Neutrophil (primary cell): ENCODE results near the gene WWC1.

Experiments used
- H3K27ac ChIP-seq: fragments of 200-600 bp; sonication (generic); 2 replicates; pipeline ENCODE4 v1.5.1; 2016; ENCODE audit warnings: mild to moderate bottlenecking, moderate library complexity
- H3K27me3 ChIP-seq: fragments of 200-600 bp; sonication (generic); 2 replicates; pipeline ENCODE4 v1.6.0; 2016; ENCODE audit warnings: mild to moderate bottlenecking
- H3K36me3 ChIP-seq: fragments of 200-600 bp; sonication (generic); 2 replicates; pipeline ENCODE4 v1.5.1; 2017
- H3K4me1 ChIP-seq, 2 experiments: fragments of 200-600 bp in 1 of 2; sonication (generic) in 1 of 2; 1 replicate in 1 of 2; 2 replicates in 1 of 2; pipeline versions ENCODE4 v1.5.1 to v1.6.1; 2013 to 2016; ENCODE audit warnings: low read depth in 1 of 2, low read length in 1 of 2, mild to moderate bottlenecking in 1 of 2, moderate library complexity in 1 of 2; ENCODE audit not compliant: control insufficient read depth in 1 of 2, insufficient read depth in 1 of 2
- H3K4me3 ChIP-seq, 2 experiments: fragments of 200-600 bp in 1 of 2; sonication (generic) in 1 of 2; 1 replicate in 1 of 2; 2 replicates in 1 of 2; pipeline ENCODE4 v1.5.1; 2013 to 2016; ENCODE audit warnings: low read depth in 1 of 2, low read length in 1 of 2, mild to moderate bottlenecking in 1 of 2, moderate library complexity in 1 of 2
- H3K9me3 ChIP-seq: fragments of 200-600 bp; sonication (generic); 2 replicates; pipeline ENCODE4 v1.5.1; 2016
- CTCF ChIP-seq: fragments of 200-600 bp; sonication (generic); IDR thresholded peaks from 2 replicates; pipeline ENCODE4 v1.5.1; 2016; ENCODE audit warnings: antibody characterized with exemption

Gene WWC1

GRCh38 chr5:168317096-168317520, 25.7 kb downstream of the WWC1 start:
- H3K36me3 ChIP-seq = no peaks in the 10 kb centered on the region

GRCh38 chr5:168317521-168318147, 26.2 kb downstream of the WWC1 start:
- H3K4me3 ChIP-seq = no peak overlapping the region
- no peaks in the 10 kb centered on the region for H3K36me3 ChIP-seq
- H3K27ac ChIP-seq = no peak overlapping the region
- H3K4me1 ChIP-seq = no peaks in the 10 kb centered on the region
- H3K9me3 ChIP-seq = no peaks in the 10 kb centered on the region
- no peaks in the 10 kb centered on the region for H3K27me3 ChIP-seq
- no peak for TF ChIP-seq CTCF

More at GRCh38 chr5:168317096-168317520, 25.7 kb downstream of the WWC1 start:
- no peak overlapping the region for H3K27ac ChIP-seq
- no peaks in the 10 kb centered on the region for H3K4me1 ChIP-seq
- TF ChIP-seq CTCF = no peak
- no peaks in the 10 kb centered on the region for H3K27me3 ChIP-seq
- no peak overlapping the region for H3K4me3 ChIP-seq
- H3K9me3 ChIP-seq = no peaks in the 10 kb centered on the region

GRCh38 chr5:168318240-168318639, 26.8 kb downstream of the WWC1 start:
- no peaks in the 10 kb centered on the region for H3K9me3 ChIP-seq
- no peaks in the 10 kb centered on the region for H3K36me3 ChIP-seq
- TF ChIP-seq CTCF = no peak
- no peak overlapping the region for H3K27ac ChIP-seq
- H3K4me1 ChIP-seq = no peaks in the 10 kb centered on the region
- no peak overlapping the region for H3K4me3 ChIP-seq
- H3K27me3 ChIP-seq = no peaks in the 10 kb centered on the region

- TF ChIP-seq CTCF = no peak
- Histone ChIP-seq H3K36me3 (no peaks in the 10 kb centered on the region), H3K4me1 (no peaks in the 10 kb centered on the region)
Observed at GRCh38 chr5:168319774-168320173, 28.3 kb downstream of the WWC1 start.

GRCh38 chr5:168320805-168321204, 29.4 kb downstream of the WWC1 start:
- Histone ChIP-seq H3K4me3 (no peak overlapping the region), H3K9me3 (no peaks in the 10 kb centered on the region), H3K27me3 (no peaks in the 10 kb centered on the region), H3K4me1 (no peaks in the 10 kb centered on the region), H3K27ac (no peak overlapping the region), H3K36me3 (no peaks in the 10 kb centered on the region)
- TF ChIP-seq CTCF = no peak

More at GRCh38 chr5:168319774-168320173, 28.3 kb downstream of the WWC1 start:
- H3K4me3 ChIP-seq = no peak overlapping the region
- H3K9me3 ChIP-seq = no peaks in the 10 kb centered on the region
- no peaks in the 10 kb centered on the region for H3K27me3 ChIP-seq
- H3K27ac ChIP-seq = no peak overlapping the region
